DLD1 (cell line): Measurements from ENCODE around the gene PRR7.

ENCODE experiments used
- in situ Hi-C: cut with HindIII; loops from 2 replicates; pipeline ENCODE4 v1.10.0; 2017; ENCODE audit warnings: low sequenced_read_pairs

Gene PRR7

GRCh38 chr5:177449140-177450061 lies 2.8 kb downstream of the PRR7 start:
- in situ Hi-C loops: no loop called here

GRCh38 chr5:177450667-177451424 lies 4.2 kb downstream of the PRR7 start:
- in situ Hi-C loops: no loop called here

- in situ Hi-C loops: no loop called here
Measured at GRCh38 chr5:177452688-177453638, 6.3 kb downstream of the PRR7 start.

- in situ Hi-C loops: no loop called here
Measured at GRCh38 chr5:177453852-177454396, 7.3 kb downstream of the PRR7 start.

GRCh38 chr5:177454397-177455035 lies 7.9 kb downstream of the PRR7 start:
- in situ Hi-C loops: no loop called here

GRCh38 chr5:177455036-177455660 lies 8.5 kb downstream of the PRR7 start:
- in situ Hi-C loops: no loop called here

- in situ Hi-C loops: no loop called here
Measured at GRCh38 chr5:177455661-177456590, 9.3 kb downstream of the PRR7 start.

GRCh38 chr5:177456591-177456964 lies 10.0 kb downstream of the PRR7 start:
- in situ Hi-C loops: no loop called here

- in situ Hi-C loops: no loop called here
Measured at GRCh38 chr5:177456976-177457851, 10.6 kb downstream of the PRR7 start.

- in situ Hi-C loops: no loop called here
Measured at GRCh38 chr5:177457852-177458681, 11.5 kb downstream of the PRR7 start.

GRCh38 chr5:177458912-177459350 lies 12.3 kb downstream of the PRR7 start:
- in situ Hi-C loops: no loop called here

- in situ Hi-C loops: no loop called here
Measured at GRCh38 chr5:177459357-177459756, 12.7 kb downstream of the PRR7 start.

- in situ Hi-C loops: no loop called here
Measured at GRCh38 chr5:177459819-177460628, 13.4 kb downstream of the PRR7 start.

- in situ Hi-C loops: no loop called here
Measured at GRCh38 chr5:177462021-177462670, 15.5 kb downstream of the PRR7 start.

- in situ Hi-C loops: no loop called here
Measured at GRCh38 chr5:177465044-177465443, 18.4 kb downstream of the PRR7 start.
